GM23248 (cell line): Measurements from ENCODE around the gene MFRP. TPM values are rescaled to one million over a fixed set of nuclear protein-coding genes. Genes with fewer than 3 reads are reported as not detected.
"Not testable (repeated sequence)": the region's sequence is repeated elsewhere in the genome, so short reads cannot be mapped to it uniquely, and the experiment has no call there.

Experiments used
- DNase-seq: peaks from one replicate; pipeline ENCODE4 v3.0.0-alpha.2; 2015
- H2AFZ ChIP-seq: fragments of 200-600 bp; sonication (generic); 2 replicates; pipeline ENCODE4 v1.6.1; 2016; ENCODE audit warnings: antibody characterized with exemption
- H3F3A ChIP-seq: fragments of 200-600 bp; sonication (generic); 2 replicates; pipeline ENCODE4 v1.6.1; 2016; ENCODE audit warnings: mild to moderate bottlenecking, antibody characterized with exemption, mixed run types; ENCODE audit not compliant: insufficient read depth
- H3K27ac ChIP-seq: fragments of 200-600 bp; sonication (generic); 2 replicates; pipeline ENCODE4 v1.5.1; 2016; ENCODE audit warnings: mild to moderate bottlenecking
- H3K27me3 ChIP-seq: fragments of 200-600 bp; sonication (generic); replicated peaks from 2 replicates; pipeline ENCODE4 v1.6.1; 2016; ENCODE audit warnings: mild to moderate bottlenecking; ENCODE audit not compliant: insufficient read depth
- H3K36me3 ChIP-seq: fragments of 200-600 bp; sonication (generic); 2 replicates; pipeline ENCODE4 v1.6.1; 2016; ENCODE audit warnings: low read depth, mild to moderate bottlenecking
- H3K4me1 ChIP-seq: fragments of 200-600 bp; sonication (generic); 2 replicates; pipeline ENCODE4 v1.6.1; 2016; ENCODE audit warnings: mild to moderate bottlenecking; ENCODE audit not compliant: insufficient read depth
- H3K4me2 ChIP-seq: fragments of 200-600 bp; sonication (generic); one replicate; pipeline ENCODE4 v1.6.1; 2016; ENCODE audit warnings: mild to moderate bottlenecking; ENCODE audit not compliant: unreplicated experiment
- H3K4me3 ChIP-seq: fragments of 200-600 bp; sonication (generic); 2 replicates; pipeline ENCODE4 v1.5.1; 2016; ENCODE audit warnings: mild to moderate bottlenecking
- H3K79me2 ChIP-seq: fragments of 200-600 bp; sonication (generic); 2 replicates; pipeline ENCODE4 v1.6.1; 2016; ENCODE audit warnings: mild to moderate bottlenecking; ENCODE audit not compliant: insufficient read depth
- H3K9ac ChIP-seq: fragments of 200-600 bp; sonication (generic); 2 replicates; pipeline ENCODE4 v1.6.1; 2016; ENCODE audit warnings: mild to moderate bottlenecking
- H3K9me2 ChIP-seq: fragments of 200-600 bp; sonication (generic); 2 replicates; pipeline ENCODE4 v1.6.1; 2016; ENCODE audit warnings: mixed run types, mild to moderate bottlenecking, moderate library complexity; ENCODE audit not compliant: insufficient read depth
- H3K9me3 ChIP-seq: fragments of 200-600 bp; sonication (generic); one replicate; pipeline ENCODE4 v1.6.1; 2017; ENCODE audit warnings: low read depth
- H4K20me1 ChIP-seq: fragments of 200-600 bp; sonication (generic); 2 replicates; pipeline ENCODE4 v1.6.0; 2016; ENCODE audit not compliant: insufficient read depth
- EZH2 ChIP-seq: fragments of 200-600 bp; sonication (generic); IDR thresholded peaks from 2 replicates; pipeline ENCODE4 v1.6.1; 2018; ENCODE audit warnings: antibody characterized with exemption, mild to moderate bottlenecking; ENCODE audit not compliant: insufficient read depth, poor library complexity, severe bottlenecking
- EZH2phosphoT487 ChIP-seq: fragments of 200-600 bp; sonication (generic); IDR thresholded peaks from 2 replicates; pipeline ENCODE4 v1.6.1; 2018; ENCODE audit warnings: antibody characterized with exemption, moderate library complexity, mild to moderate bottlenecking, low read depth; ENCODE audit not compliant: insufficient read depth
- WGBS, 2 experiments: methylation state at CpG; one replicate each; pipeline ENCODE4 v1.1.6; 2015 to 2017; ENCODE audit warnings: low lambda C conversion rate in 2 of 2, low coverage in 1 of 2; ENCODE audit errors: missing lambda C conversion rate in 2 of 2; 5-methylcytosine and 5-hydroxymethylcytosine counted together
- in situ Hi-C: fragments of 300-500 bp; cut with MboI; formaldehyde crosslinking; loops from 2 replicates; pipeline ENCODE4 v1.15.0; 2020
- polyA plus RNA-seq: library from polyadenylated mRNA; unstranded; fragments of >200 nt; fragmentation: Nextera tagmentation; extraction: Ambion mirVana; gene quantifications from 2 replicates; pipeline ENCODE4 v1.2.1, GENCODE V29; 2016
- total RNA-seq: library from RNA; depleted of rRNA; stranded (reverse); fragments of >200 nt; shearing (Covaris generic); gene quantifications from 2 replicates; pipeline ENCODE4 v1.2.3, GENCODE V29; 2014

The MFRP gene
- total and polyA plus RNA-seq, 2 experiments from 2014 or later = not detected

DNA sequence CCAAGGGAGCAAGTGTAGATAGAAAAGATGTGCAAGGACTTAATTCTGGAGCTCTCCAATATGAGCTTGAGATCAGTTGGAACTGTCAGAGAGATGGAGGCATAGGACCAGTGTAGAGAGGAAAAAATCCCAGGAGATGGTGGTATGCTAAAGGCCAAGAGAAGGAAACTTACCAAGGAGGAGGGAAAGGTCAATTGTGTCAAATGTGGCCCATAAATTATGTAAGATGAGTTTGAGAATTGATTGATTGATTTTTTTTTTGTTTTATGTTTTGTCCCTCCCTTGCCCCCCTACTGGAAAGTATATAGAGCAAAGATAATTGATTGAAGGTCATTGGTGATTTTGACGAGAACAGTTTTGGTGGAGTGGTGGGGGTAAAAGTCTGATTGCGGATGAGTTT is 37.8 kb upstream of the MFRP start:
- DNase-seq = no peak
- H3K79me2 ChIP-seq = no peaks in the 10 kb centered on the region
- no peaks in the 10 kb centered on the region for H3K36me3 ChIP-seq
- H3K4me1 ChIP-seq = peaks cover 5% of the 10 kb centered on the region
- no peak overlapping the region for H3K4me2 ChIP-seq
- no peaks in the 10 kb centered on the region for H3K9me3 ChIP-seq
- H3K27me3 ChIP-seq = no peaks in the 10 kb centered on the region
- WGBS, 2 experiments = 69 to 74% methylated on average over 2 of the region's 2 CpGs
- H3K4me3 ChIP-seq = no peak overlapping the region
- H3K9ac ChIP-seq = no peak overlapping the region
- H3F3A ChIP-seq = no peaks in the 10 kb centered on the region
- H3K9me2 ChIP-seq = no peaks in the 10 kb centered on the region
- in situ Hi-C loops = no loop called here
- no peak for TF ChIP-seq EZH2phosphoT487
- no peak for TF ChIP-seq EZH2
- no peak overlapping the region for H3K27ac ChIP-seq
- no peaks in the 10 kb centered on the region for H4K20me1 ChIP-seq
- no peak overlapping the region for H2AFZ ChIP-seq

DNA sequence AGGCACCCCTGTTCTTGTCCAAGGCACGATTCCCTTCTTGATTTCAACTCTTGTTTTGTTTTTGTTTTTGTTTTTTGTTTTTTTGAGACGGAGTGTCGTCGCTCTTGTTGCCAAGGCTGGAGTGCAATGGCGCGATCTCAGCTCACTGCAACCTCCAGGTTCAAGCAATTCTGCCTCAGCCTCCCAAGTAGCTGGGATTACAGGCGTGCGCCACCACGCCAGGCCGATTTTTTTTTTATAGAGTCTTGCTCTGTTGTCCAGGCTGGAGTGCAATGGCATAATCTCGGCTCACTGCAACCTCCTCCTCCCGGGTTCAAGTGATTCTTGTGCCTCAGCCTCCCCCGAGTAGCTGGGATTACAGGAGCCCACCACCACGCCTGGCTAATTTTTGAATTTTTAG is 36.0 kb upstream of the MFRP start:
- Histone ChIP-seq H3K4me2 (peak overlapping the region; percentile 82), H3K4me3 (peak overlapping the region; percentile 67; the same call in 1 of the 2 replicates), H3K9ac (peak overlapping the region; percentile 76), H2AFZ (peak overlapping the region; percentile 55)
- H3F3A ChIP-seq, DNase-seq, H3K27me3 ChIP-seq, H3K9me2 ChIP-seq, in situ Hi-C loops, H3K79me2 ChIP-seq, H3K36me3 ChIP-seq, H3K4me1 ChIP-seq, H3K27ac ChIP-seq, H3K9me3 ChIP-seq, H4K20me1 ChIP-seq: not testable (repeated sequence)
- 67 to 72% methylated on average over 13 to 14 of the region's 14 CpGs for WGBS, 2 experiments

DNA sequence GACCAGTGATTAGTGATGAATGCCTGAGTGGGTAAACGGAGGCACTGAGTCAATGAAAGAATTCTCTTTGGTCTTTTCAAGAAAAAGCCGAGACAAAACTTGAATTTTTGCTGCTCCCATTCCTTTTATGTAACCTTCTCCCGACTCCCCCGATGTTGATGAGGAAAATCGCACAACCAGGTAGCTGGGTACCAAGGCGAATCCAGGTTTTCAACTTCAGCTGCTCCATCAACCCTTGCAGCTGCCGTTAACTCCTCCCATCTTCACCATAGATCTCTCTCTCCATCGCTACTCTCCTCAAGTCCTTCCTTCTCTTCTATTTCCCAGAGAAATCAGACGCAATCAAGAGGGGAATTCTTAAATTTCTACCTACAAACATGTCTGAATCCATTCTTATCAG is 35.6 kb upstream of the MFRP start:
- no peaks in the 10 kb centered on the region for H4K20me1 ChIP-seq
- H3K27me3 ChIP-seq = no peaks in the 10 kb centered on the region
- peak overlapping the region; percentile 76 for H3K9ac ChIP-seq
- 1 to 3% methylated on average over 9 of the region's 9 CpGs for WGBS, 2 experiments
- H3K9me2 ChIP-seq = no peaks in the 10 kb centered on the region
- H3K27ac ChIP-seq = no peak overlapping the region; the same call in 1 of the 2 replicates
- no peaks in the 10 kb centered on the region for H3K9me3 ChIP-seq
- H3K4me3 ChIP-seq = peak overlapping the region; percentile 67
- TF ChIP-seq EZH2 (no peak), EZH2phosphoT487 (no peak)
- peak; percentile 40 for DNase-seq
- H3K79me2 ChIP-seq = no peaks in the 10 kb centered on the region
- peak overlapping the region; percentile 55 for H2AFZ ChIP-seq
- in situ Hi-C loops = no loop called here
- H3K4me2 ChIP-seq = peak overlapping the region; percentile 82
- H3K4me1 ChIP-seq = peaks cover 5% of the 10 kb centered on the region
- no peaks in the 10 kb centered on the region for H3K36me3 ChIP-seq
- no peaks in the 10 kb centered on the region for H3F3A ChIP-seq

DNA sequence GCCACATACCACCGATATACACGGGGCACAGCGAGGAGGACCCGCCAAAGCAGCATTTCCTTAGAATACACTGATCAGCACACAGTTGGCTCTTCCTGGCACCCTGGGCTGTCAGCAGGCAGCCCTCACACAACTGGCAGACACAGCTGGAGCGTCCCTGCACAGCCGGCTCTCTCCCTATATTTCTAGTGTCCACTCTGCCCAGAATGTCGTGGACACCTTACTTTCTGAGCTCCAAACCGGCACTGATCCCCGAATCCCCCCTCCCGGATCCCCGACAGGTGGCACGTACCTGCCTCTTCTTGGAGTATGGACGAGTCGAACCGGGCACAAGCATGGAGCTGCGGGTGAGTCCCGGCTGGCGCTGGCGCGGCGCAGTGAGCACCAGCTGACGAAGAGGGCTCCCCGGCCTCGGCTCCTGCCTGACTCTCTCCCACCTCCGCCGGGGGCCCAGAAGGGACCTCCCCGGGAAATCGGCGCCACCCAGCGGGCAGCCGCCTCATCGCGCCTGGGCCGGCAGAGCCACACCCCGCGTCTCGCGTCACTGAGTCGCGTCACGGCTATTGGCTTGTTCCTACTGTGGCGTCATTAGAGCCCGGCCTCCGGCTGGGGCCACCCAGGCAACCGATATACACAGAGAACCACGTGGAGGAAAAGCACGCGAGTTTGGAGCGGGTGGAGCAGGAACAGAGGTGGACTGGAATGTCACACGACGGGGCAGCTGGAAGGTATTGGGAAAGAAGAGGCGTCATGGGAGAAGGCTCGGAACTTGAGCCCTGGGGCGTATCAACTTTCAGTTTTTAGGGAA is 34.9 kb upstream of the MFRP start, which contains the start of gene USP2:
USP2 (minus strand) TSS at position 510 of the 808 bp plus-strand sequence. CDS start 8,210 bp downstream, outside the sequence.
- Histone ChIP-seq H3K9me3 (no peaks in the 10 kb centered on the region), H2AFZ (peak within 1 kb of the TSS; percentile 76), H4K20me1 (no peaks in the 10 kb centered on the region), H3F3A (no peaks in the 10 kb centered on the region), H3K27me3 (no peaks in the 10 kb centered on the region), H3K79me2 (no peaks in the 10 kb centered on the region), H3K9me2 (no peaks in the 10 kb centered on the region), H3K4me2 (peak within 1 kb of the TSS; percentile 82), H3K36me3 (no peaks in the 10 kb centered on the region), H3K4me1 (peaks cover 8% of the 10 kb centered on the region), H3K9ac (peak within 1 kb of the TSS; percentile 76), H3K4me3 (peak within 1 kb of the TSS; percentile 67), H3K27ac (no peak within 1 kb of the TSS; the same call in 1 of the 2 replicates)
- in situ Hi-C loops = no loop called here
- TF ChIP-seq EZH2 = no peak
- TF ChIP-seq EZH2phosphoT487 = no peak
- 1% methylated on average over 51 of the region's 54 CpGs for WGBS, 2 experiments
- peak; percentile 99 for DNase-seq
